ENCODE data around the gene AHCYL2.

DNA sequence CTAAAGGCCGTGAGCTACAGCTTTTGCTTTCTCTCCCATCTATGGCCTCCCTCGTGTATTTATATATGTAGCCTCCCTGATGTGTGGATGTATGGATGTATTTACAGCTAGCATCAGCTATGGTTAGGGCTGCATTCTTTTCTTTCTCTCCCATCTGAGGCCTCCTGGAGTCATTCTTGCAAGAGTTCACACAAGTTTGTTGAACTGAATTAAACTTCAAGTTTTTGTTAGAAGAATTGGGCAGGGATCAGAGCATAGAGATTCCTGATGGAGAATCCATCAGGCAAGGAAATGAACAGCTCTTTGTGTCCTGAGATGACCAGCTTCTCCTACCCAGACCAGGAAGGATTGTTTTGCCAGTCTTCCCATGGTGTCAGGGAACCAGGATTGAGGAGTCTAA is 60.3 kb downstream of the AHCYL2 start:
- TF ChIP-seq, protein P1, sequence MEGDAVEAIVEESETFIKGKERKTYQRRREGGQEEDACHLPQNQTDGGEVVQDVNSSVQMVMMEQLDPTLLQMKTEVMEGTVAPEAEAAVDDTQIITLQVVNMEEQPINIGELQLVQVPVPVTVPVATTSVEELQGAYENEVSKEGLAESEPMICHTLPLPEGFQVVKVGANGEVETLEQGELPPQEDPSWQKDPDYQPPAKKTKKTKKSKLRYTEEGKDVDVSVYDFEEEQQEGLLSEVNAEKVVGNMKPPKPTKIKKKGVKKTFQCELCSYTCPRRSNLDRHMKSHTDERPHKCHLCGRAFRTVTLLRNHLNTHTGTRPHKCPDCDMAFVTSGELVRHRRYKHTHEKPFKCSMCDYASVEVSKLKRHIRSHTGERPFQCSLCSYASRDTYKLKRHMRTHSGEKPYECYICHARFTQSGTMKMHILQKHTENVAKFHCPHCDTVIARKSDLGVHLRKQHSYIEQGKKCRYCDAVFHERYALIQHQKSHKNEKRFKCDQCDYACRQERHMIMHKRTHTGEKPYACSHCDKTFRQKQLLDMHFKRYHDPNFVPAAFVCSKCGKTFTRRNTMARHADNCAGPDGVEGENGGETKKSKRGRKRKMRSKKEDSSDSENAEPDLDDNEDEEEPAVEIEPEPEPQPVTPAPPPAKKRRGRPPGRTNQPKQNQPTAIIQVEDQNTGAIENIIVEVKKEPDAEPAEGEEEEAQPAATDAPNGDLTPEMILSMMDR (IDR thresholded peaks at IDR 0.05), result no peak
- TF ChIP-seq SIN3A (IDR thresholded peaks at IDR 0.05; ENCODE audit: borderline replicate concordance, insufficient read depth, low read depth, low read length) (no peak), POLR2AphosphoS5 (IDR thresholded peaks at IDR 0.05; ENCODE audit: low read depth, low read length) (no peak), REST (IDR thresholded peaks at IDR 0.05; ENCODE audit: insufficient read depth in 1 of 2, low read depth in 2 of 2, low read length in 1 of 2) (no peak), TCF7L2 (IDR thresholded peaks at IDR 0.05; ENCODE audit: low read depth, low read length) (no peak)
